Epithelial cell of alveolus of lung (primary cell): ENCODE data around the gene CD274. TPM values are rescaled to one million over a fixed set of nuclear protein-coding genes. Genes with fewer than 3 reads are reported as not detected.

Source experiments
- total RNA-seq: library from RNA; depleted of rRNA; stranded (reverse); fragments of >200 nt; gene quantifications from 2 replicates; pipeline ENCODE4 v1.2.1, GENCODE V29; 2015

The CD274 gene
- total RNA-seq = 2.5 and 3.7 TPM in 2 replicates

DNA sequence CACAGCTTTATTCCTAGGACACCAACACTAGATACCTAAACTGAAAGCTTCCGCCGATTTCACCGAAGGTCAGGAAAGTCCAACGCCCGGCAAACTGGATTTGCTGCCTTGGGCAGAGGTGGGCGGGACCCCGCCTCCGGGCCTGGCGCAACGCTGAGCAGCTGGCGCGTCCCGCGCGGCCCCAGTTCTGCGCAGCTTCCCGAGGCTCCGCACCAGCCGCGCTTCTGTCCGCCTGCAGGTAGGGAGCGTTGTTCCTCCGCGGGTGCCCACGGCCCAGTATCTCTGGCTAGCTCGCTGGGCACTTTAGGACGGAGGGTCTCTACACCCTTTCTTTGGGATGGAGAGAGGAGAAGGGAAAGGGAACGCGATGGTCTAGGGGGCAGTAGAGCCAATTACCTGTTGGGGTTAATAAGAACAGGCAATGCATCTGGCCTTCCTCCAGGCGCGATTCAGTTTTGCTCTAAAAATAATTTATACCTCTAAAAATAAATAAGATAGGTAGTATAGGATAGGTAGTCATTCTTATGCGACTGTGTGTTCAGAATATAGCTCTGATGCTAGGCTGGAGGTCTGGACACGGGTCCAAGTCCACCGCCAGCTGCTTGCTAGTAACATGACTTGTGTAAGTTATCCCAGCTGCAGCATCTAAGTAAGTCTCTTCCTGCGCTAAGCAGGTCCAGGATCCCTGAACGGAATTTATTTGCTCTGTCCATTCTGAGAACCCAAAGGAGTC, at the start of gene CD274:
CD274 (plus strand) TSS at position 184 of the 733 bp plus-strand sequence. CDS start 5,572 bp downstream, outside the sequence.

GRCh38 chr9:5437254-5438216, 12.8 kb upstream of the CD274 start, which contains the start of gene PLGRKT:
Gene PLGRKT (minus strand): TSS chr9:5437925. CDS start chr9:5431977, 5,948 bp downstream.

GRCh38 chr9:5510360-5510931, 60.1 kb downstream of the CD274 start, which contains the start of gene PDCD1LG2:
Gene PDCD1LG2 (plus strand): TSS chr9:5510531. CDS start chr9:5522547, 12,016 bp downstream.

Other genes starting within 250 kb of the CD274 start
- gene INSL4, start 219.1 kb upstream of the CD274 start, total RNA-seq = not detected in 2 replicates
- not detected in 2 replicates for gene RLN2, start 145.8 kb upstream of the CD274 start, total RNA-seq
- gene RLN1, start 110.7 kb upstream of the CD274 start, total RNA-seq = not detected in 2 replicates
- gene PLGRKT, start 12.6 kb upstream of the CD274 start, total RNA-seq = 20.9 and 41.4 TPM in 2 replicates
- 4.7 TPM in 1 of 2 replicates, not detected in the other for gene PDCD1LG2, start 60.0 kb downstream of the CD274 start, total RNA-seq
- gene RIC1, start 178.6 kb downstream of the CD274 start, total RNA-seq = 19.1 and 25.7 TPM in 2 replicates